DOHH2 (cell line): ENCODE data around the gene C9orf78.

ENCODE experiments used
- H3F3A ChIP-seq: fragments of 200-600 bp; sonication (generic), shearing (Covaris generic); 2 replicates; pipeline ENCODE4 v1.6.0; 2016; ENCODE audit warnings: antibody characterized with exemption, mild to moderate bottlenecking; ENCODE audit not compliant: control insufficient read depth, insufficient read depth
- H3K27ac ChIP-seq: fragments of 200-600 bp; sonication (generic); 2 replicates; pipeline ENCODE4 v1.5.1; 2014; ENCODE audit warnings: low read depth, mild to moderate bottlenecking, low read length, moderate library complexity
- H3K27me3 ChIP-seq: fragments of 200-600 bp; sonication (generic); 2 replicates; pipeline ENCODE4 v1.6.1; 2014; ENCODE audit warnings: mild to moderate bottlenecking, low read length, mixed read lengths; ENCODE audit not compliant: control insufficient read depth
- H3K36me3 ChIP-seq: fragments of 200-600 bp; sonication (generic); 2 replicates; pipeline ENCODE4 v1.6.1; 2014; ENCODE audit warnings: mild to moderate bottlenecking, low read length, moderate library complexity, mixed read lengths; ENCODE audit not compliant: control insufficient read depth
- H3K4me1 ChIP-seq: fragments of 200-600 bp; sonication (generic); 2 replicates; pipeline ENCODE4 v1.6.1; 2014; ENCODE audit warnings: mild to moderate bottlenecking, low read length, mixed read lengths; ENCODE audit not compliant: control insufficient read depth
- H3K4me2 ChIP-seq: fragments of 200-600 bp; sonication (generic); 2 replicates; pipeline ENCODE4 v1.6.0; 2014; ENCODE audit warnings: mild to moderate bottlenecking, low read length, moderate library complexity
- H3K4me3 ChIP-seq: fragments of 200-600 bp; sonication (generic); 2 replicates; pipeline ENCODE4 v1.5.1; 2014; ENCODE audit warnings: mild to moderate bottlenecking, low read length, mixed read lengths
- H3K79me2 ChIP-seq: fragments of 200-600 bp; sonication (generic); 2 replicates; pipeline ENCODE4 v1.6.1; 2014; ENCODE audit warnings: mild to moderate bottlenecking, low read length, mixed read lengths; ENCODE audit not compliant: control insufficient read depth
- H3K9me2 ChIP-seq: fragments of 200-600 bp; sonication (generic); replicated peaks from 2 replicates; pipeline ENCODE4 v1.6.1; 2014; ENCODE audit warnings: mild to moderate bottlenecking, low read length, mixed read lengths; ENCODE audit not compliant: control insufficient read depth
- H3K9me3 ChIP-seq: fragments of 200-600 bp; sonication (generic); 2 replicates; pipeline ENCODE4 v1.6.1; 2014; ENCODE audit warnings: antibody characterized with exemption, low read length, mixed read lengths; ENCODE audit not compliant: control insufficient read depth, insufficient read depth
- H4K20me1 ChIP-seq: fragments of 200-600 bp; sonication (generic); 2 replicates; pipeline ENCODE4 v1.6.0; 2014; ENCODE audit warnings: low read depth, mild to moderate bottlenecking, antibody characterized with exemption, low read length, moderate library complexity; ENCODE audit not compliant: control insufficient read depth, insufficient read depth
- CTCF ChIP-seq: fragments of 200-600 bp; sonication (generic); IDR thresholded peaks from one replicate; pipeline ENCODE4 v1.5.1; 2014; ENCODE audit warnings: antibody characterized with exemption, mild to moderate bottlenecking, low read depth, low read length; ENCODE audit not compliant: poor library complexity, severe bottlenecking
- EZH2phosphoT487 ChIP-seq: fragments of 200-600 bp; sonication (generic); IDR thresholded peaks from 2 replicates; pipeline ENCODE4 v1.6.1; 2017; ENCODE audit warnings: borderline replicate concordance, mild to moderate bottlenecking, antibody characterized with exemption, low read length, moderate library complexity, mixed read lengths

C9orf78 gene

GRCh38 chr9:129875181-129875611, 40.1 kb upstream of the C9orf78 start:
- Histone ChIP-seq H3K4me1 (no peaks in the 10 kb centered on the region), H3K4me3 (no peak overlapping the region), H3K4me2 (no peak overlapping the region), H4K20me1 (no peaks in the 10 kb centered on the region), H3K27me3 (no peaks in the 10 kb centered on the region), H3K36me3 (no peaks in the 10 kb centered on the region; the same call in 1 of the 2 replicates), H3K27ac (no peak overlapping the region), H3K9me3 (no peaks in the 10 kb centered on the region), H3K79me2 (no peaks in the 10 kb centered on the region), H3F3A (peaks cover 2% of the 10 kb centered on the region; the same call in 1 of the 2 replicates), H3K9me2 (no peaks in the 10 kb centered on the region)
- TF ChIP-seq EZH2phosphoT487 (no peak), CTCF (peak; percentile 40)

DNA sequence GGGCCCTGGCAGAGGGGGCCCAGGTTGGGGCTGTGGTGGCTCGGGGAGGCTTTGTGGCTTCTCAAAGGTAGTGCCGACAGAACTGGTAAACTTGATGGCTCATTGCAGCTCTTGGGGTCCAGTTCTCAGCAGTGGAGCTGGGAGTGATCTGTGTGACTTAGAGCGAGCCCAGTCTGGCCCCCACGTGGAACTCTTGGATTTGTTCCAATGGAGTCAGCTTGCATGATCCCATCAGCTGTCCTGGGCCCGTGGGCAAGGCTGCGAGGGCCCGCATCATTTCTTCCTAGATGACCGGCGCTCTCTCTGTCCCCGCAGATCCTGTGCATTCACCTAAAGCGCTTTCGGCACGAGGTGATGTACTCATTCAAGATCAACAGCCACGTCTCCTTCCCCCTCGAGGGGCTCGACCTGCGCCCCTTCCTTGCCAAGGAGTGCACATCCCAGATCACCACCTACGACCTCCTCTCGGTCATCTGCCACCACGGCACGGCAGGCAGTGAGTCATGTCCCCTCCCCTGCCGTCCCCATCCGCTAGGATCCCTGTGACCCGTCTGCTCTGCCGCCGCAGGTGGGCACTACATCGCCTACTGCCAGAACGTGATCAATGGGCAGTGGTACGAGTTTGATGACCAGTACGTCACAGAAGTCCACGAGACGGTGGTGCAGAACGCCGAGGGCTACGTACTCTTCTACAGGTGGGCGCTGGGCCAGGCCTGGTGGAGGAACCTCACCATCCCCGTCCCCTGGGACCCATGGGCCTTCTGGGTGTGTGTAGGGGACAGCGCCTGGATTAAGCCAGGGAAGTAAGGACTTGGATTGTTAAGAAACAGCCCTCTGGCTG, 39.4 kb upstream of the C9orf78 start:
- Histone ChIP-seq H3K4me1 (no peaks in the 10 kb centered on the region), H3K9me2 (no peaks in the 10 kb centered on the region), H3K36me3 (no peaks in the 10 kb centered on the region; the same call in 1 of the 2 replicates), H3K27me3 (no peaks in the 10 kb centered on the region), H4K20me1 (no peaks in the 10 kb centered on the region), H3K27ac (no peak overlapping the region), H3K4me2 (no peak overlapping the region), H3K9me3 (no peaks in the 10 kb centered on the region), H3K79me2 (no peaks in the 10 kb centered on the region), H3F3A (peaks cover 2% of the 10 kb centered on the region; the same call in 1 of the 2 replicates), H3K4me3 (no peak overlapping the region)
- TF ChIP-seq CTCF (no peak), EZH2phosphoT487 (no peak)

DNA sequence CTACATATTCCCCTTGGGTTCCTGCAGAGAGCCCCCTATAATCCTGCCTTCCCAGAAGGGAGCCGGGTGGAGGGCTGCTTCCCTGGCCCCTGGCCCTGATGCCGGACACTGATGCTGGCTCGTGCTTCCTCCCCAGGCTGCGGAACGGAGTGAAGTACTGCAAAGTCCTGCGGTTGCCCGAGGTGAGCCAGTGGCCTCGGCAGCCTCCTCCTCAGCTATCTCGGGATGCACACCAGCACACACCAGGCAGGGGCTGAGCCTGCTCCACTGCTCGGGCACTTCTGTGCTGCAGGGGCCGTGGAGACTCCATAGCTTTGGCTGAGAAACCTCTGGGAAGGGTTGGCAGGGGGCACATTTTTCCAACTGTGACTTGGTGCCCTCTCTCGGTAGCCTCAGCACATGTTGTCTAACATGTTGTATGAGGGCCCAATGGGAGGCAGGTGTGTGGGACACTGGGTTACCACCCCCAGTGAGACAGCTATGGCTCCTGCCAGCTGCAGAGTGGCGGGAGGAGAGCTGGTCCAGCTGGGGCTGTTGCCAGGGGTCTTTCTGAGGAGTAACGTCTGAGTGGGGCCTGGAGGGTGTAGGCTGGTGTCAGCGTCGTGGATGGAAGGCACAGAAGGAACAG, 38.6 kb upstream of the C9orf78 start:
- Histone ChIP-seq H3K27ac (no peak overlapping the region), H3K27me3 (no peaks in the 10 kb centered on the region), H3K4me1 (peaks cover 7% of the 10 kb centered on the region), H3K36me3 (no peaks in the 10 kb centered on the region; the same call in 1 of the 2 replicates), H3F3A (peaks cover 2% of the 10 kb centered on the region; the same call in 1 of the 2 replicates), H3K4me2 (no peak overlapping the region), H3K4me3 (no peak overlapping the region), H3K9me2 (no peaks in the 10 kb centered on the region), H4K20me1 (no peaks in the 10 kb centered on the region), H3K79me2 (no peaks in the 10 kb centered on the region), H3K9me3 (no peaks in the 10 kb centered on the region)
- TF ChIP-seq EZH2phosphoT487: no peak
- TF ChIP-seq CTCF: no peak
